Stimulated activated CD4-positive, alpha-beta T cell treated with anti-CD3 and anti-CD28 coated beads, TNF-alpha, amount 100 ng/mL, for 24 hours (primary cell): ENCODE measurements around the gene LBHD1.
A peak's percentile ranks its signal among the peaks of the same experiment; 100 is the strongest.
"Not testable (repeated sequence)": the region's sequence is repeated elsewhere in the genome, so short reads cannot be mapped to it uniquely, and the experiment has no call there.

Source experiments
- DNase-seq, 3 experiments: peaks; one replicate each; pipeline ENCODE4 v3.0.0-alpha.2; 2020; ENCODE audit warnings: low read depth in 3 of 3

The LBHD1 gene

DNA sequence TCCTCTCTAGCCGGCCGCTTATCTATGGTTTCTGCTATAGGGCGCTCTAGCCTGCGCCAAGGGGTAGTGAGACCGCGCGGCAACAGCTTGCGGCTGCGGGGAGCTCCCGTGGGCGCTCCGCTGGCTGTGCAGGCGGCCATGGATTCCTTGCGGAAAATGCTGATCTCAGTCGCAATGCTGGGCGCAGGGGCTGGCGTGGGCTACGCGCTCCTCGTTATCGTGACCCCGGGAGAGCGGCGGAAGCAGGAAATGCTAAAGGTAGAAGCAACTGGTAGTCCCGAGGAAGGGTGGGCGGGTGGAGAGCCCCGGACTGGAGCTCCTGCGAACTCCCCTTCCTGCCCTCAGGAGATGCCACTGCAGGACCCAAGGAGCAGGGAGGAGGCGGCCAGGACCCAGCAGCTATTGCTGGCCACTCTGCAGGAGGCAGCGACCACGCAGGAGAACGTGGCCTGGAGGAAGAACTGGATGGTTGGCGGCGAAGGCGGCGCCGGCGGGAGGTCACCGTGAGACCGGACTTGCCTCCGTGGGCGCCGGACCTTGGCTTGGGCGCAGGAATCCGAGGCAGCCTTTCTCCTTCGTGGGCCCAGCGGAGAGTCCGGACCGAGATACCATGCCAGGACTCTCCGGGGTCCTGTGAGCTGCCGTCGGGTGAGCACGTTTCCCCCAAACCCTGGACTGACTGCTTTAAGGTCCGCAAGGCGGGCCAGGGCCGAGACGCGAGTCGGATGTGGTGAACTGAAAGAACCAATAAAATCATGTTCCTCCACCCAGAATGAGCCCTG is at the start of gene LBHD1, which contains the start of gene UQCC3:
LBHD1 (minus strand) TSS at position 660 of the 782 bp plus-strand sequence. CDS start 2,236 bp downstream, outside the sequence.
UQCC3 (plus strand) TSS at position 66 of the 782 bp plus-strand sequence; CDS start at position 139, 73 bp downstream.
- DNase-seq = peak; percentile 54 to 76 (median 70)

DNA sequence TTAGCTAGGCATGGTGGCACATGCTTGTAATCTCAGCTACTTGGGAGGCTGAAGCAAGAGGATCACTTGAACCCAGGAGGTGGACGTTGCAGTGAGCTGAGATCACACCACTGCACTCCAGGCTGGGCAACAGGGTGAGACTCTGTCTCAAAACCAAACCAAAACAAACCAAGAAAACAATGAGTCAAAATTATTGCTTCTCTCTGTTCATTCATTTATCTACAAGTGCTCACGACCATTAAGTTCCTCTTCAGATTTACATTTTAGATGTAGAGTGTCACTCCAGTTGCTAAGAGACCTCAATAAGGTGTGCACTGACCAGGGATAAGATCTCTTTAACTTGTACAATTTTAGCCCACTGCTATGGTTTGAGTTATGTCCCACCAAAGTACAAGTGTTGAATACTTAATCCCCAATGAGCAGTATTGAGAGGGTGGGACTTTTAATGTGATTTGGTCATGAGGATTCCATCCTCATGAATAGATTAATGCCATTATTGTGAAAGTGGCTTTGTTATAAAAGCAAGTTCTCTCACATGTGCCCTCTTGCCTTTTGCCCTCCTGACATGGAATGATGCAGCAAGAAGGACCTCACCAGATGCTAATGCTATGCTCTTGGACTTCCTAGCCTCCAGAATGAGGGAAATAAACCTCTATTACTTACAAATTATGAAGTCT is 47.4 kb upstream of the LBHD1 start:
- DNase-seq = no peak

DNA sequence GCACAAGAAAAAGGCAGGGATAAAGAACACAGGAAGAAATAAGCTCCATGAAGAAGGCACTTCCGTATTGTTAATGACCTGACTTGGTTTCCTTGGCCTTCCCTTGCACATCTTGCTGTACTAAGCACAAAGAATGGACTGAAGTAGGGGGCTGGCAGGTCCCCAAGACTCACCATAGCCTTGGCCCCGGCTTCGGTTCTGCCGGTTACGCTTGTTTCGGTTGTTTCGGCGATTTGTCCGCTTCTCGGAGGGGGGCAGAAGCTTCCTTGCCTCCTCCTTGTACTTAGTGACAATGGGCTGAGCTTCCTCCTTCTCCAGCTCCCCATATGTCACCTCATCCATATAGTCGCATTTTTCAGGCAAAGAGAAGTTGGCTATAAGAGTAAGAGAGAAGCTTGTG is 44.7 kb upstream of the LBHD1 start:
- DNase-seq = no peak

DNA sequence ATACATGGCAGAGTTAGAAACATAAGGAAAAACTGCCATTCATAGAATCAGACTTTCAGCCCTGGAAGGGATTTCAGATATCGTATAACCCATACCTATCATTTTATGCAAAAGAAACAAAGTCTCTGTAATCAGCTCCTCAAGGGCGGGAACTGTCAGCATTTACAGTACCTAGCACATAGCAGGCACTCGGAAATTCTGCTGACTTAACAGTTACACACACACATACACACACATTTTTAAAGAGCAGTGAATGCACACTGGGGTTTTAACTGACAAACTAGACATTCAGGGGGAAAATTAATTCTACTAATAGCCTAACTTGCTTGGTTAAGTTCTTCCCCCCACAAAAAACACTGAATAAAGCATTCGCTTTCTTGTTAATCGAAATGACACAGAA is 44.1 kb upstream of the LBHD1 start:
- DNase-seq = no peak

DNA sequence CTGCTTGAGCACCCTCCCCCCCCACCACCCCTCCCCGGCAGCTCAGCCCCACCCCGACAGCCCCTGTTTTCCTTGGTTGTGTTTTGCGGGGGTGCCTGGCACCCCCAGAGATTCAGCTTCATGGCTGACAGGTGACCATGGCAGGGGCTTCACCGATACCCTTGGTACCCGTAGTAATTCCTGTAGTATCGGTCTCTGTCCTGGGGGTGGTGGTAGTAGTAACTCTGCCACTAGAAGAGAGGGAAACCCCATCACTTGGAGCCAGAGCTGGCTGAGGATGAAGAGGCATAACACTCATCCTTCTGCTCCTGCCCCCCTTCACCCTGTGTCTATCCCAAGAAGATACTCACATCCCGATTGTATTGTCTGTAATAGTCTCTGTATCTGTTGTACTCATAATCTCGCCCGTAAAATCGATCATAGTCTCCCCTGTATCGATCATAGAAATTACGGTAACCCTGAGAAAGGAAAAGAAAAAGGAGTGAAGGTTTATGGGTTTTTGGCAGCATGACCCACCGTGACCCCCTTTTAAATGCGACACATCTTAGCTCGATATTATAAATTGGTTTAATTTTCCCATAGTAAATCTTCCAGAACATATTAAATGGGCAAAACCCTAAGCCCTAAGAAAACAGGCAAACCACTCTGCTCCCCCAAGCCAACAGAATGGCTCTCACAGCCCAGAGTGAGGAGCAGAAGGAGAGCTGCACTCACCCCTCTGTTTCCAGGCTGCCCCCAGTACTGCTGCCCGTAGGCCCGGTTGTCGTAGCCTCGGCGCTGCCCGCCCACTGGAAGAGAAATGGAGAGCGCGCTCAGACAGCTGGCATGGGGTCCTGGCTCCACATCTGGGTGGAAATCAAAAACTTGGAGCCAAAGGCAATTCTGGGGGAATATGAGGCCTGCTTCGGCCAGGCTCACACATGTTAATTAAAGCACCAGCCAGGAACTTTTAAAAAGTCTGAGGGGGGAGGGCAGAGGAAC is 43.4 kb upstream of the LBHD1 start:
- no peak for DNase-seq

DNA sequence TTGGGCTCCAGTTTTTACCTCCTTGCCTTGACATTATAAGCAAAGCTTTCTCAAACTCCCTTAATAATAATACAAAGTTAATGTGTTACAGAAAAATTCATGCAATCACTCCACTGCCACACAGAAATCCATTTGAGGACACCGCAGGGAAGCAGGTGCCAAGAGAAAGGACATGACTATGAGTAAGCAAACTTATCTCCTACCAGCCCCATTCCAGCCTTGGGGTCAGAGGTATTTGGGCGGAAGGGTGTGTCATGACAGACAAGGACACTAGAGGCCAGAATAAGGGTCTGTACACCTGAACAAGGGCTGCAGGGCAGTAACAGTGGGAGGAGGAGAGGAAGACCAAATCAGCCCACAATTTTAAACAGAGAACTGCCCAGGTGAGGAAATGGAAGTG is 41.3 kb upstream of the LBHD1 start:
- DNase-seq = no peak

DNA sequence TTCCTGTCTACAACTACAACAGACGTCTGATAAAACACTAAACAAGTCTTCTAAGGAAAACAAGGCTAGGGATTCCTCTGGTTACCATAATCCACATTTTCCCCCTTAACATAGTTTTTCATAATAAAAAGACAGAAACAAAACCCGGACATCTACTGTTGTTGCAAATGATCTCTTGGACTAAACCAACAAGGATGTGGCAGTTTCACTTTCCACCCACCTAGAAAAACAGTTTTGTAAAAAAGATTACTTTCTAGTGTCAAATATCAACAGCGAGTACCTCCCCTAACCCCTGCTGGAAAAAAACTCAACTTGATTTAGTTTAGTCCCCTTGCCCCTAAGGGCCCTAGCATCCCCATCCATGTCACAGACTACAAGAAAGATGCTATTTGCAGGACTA is 40.8 kb upstream of the LBHD1 start:
- DNase-seq = no peak

DNA sequence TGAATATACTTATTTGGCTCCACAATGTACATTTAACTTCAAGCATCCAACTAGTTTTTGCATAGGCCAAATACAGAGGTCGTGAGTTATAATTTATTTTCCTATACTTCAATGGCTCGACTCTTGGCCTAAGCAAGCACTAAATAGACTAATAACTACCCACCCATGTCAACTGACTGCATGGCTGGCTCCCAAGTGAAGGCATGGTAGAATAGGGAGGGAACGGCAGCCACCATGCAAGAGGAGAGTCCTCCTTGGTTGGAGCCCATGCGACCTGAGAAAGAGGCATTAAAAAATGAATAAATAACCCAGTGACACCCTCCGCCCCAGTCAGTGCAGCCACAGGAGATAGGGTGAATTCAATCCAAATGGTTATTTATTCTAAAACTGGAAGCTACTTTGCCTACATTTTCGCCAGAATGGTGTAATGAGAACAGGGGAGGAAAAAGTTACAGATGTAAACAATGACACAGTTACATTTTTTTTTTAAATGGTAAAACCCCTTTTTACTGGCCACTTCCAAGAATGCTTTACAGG is 40.3 kb upstream of the LBHD1 start:
- no peak for DNase-seq

DNA sequence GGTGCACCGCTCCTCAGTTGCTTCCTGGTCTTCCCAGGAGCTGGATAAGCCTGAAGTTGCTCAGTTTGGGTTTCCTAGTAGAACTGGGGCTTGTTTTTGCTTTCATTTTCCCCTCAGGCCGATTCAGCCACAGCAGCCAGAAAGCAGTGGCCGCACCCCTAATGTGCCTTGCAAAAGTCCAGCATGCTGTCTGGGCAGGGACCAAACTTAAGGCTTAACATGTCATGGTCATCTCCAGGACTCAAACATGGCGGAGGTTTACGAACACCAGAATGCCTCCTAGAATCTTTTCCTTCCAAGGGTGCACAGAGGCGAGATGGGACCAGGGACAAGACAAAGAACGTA is 37.9 kb upstream of the LBHD1 start:
- DNase-seq = no peak

DNA sequence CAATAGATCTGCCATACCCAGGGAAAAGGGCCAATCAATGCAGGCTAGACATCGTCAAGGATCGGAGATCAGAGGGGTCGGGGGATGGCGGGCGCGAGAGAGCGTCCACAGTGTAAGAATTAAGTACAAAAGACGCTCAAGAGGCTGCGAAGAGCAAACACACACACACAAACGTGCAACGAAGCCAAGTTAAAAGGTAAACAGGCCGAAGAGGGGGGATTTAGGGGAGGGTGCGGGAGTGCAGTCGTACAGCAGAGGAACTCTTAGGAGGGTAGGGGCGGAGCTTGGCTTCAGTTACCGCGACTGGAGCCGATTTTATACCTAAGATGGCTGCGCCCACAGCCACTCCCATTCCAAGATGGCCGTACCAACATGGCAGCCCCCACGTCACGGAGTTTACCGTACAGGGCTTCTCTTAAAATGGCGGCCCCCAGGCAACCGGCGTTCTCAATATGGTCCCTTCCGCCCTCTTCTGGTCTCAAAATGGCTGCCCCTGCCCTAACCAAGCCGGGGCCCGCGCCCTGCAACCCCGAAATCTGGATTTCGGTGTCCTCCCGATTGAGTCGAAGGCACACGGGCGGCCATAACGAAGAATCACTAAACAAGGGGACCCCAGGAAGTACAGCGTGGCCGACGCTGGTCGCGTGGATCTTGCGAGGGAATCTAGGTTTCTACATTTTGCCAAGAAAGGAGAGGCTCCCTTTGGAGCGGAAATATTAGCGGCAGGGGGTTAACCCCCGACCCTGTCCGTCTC is 37.4 kb upstream of the LBHD1 start:
- peak; percentile 89 to 95 (median 92) for DNase-seq

DNA sequence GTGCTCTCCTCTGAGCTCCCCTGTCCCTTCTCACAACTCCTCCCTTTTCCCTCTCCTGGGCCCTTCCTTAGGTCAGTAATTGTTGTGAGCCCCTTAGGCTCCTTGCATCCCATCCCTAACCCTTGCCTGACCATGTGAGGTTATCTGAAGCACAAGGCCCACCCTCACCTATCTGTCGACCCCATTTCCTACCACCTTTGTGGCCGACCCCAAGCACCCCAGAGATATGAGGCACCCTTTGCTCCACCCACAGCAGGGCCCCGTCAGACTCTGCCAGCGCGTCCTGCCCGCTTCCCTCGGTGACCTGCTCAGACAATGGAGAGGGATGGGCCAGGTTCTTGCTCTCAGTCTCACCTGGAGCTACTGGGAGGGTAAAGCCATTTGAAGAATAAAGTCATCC is 36.7 kb upstream of the LBHD1 start:
- peak in 2 of 3 experiments; percentile 29 to 43 for DNase-seq

DNA sequence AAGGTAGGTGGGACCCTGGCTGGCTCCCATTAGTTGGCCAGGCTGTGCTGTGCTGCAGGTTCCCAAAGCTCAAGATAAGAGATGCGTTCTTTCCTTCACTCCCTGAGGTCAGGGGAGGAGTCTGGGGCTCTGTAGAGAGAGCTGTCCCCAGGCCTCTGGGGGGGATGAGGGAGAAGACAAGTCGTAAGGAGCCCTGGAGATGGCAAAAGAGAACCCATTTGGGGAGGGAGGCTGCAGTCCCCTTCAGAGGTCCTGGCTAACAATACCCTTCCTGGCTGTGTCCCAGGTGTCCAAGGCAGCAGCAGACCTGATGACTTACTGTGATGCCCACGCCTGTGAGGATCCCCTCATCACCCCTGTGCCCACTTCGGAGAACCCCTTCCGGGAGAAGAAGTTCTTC is 36.3 kb upstream of the LBHD1 start:
- DNase-seq = no peak

DNA sequence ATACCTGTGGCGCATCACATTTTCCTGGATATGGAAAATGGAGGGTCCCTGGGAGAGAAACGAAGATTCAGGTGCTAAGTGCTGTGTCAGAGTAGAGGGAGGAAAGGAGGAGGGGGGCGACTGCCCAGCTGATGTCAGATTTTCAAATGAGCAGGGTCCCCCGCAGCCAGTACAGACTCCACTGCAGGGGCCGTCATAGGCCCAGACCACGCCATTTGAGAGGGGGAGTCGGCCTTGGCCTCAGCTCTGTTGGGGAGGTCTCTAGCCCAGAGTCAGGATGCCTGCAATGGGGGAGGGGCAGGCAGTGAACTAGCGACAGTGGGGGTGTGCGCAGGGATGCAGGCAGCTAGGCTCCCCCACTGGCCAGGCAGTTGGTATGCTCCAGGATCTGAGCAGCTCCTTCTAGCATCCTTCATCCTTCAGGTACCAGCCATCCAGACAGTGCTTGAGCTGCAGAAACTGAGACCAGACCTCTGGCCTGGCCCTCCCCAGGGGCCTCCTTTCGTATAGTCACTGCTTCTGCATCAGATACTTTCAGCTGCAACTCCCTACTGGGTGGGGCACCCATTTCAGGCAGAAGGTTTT is 35.3 kb upstream of the LBHD1 start, which contains the start of the genes BSCL2 and GNG3:
BSCL2 (minus strand) TSS at position 148 of the 585 bp plus-strand sequence. CDS start 229 bp downstream, outside the sequence.
GNG3 (plus strand) TSS at position 400 of the 585 bp plus-strand sequence. CDS start 620 bp downstream, outside the sequence.
- no peak for DNase-seq

DNA sequence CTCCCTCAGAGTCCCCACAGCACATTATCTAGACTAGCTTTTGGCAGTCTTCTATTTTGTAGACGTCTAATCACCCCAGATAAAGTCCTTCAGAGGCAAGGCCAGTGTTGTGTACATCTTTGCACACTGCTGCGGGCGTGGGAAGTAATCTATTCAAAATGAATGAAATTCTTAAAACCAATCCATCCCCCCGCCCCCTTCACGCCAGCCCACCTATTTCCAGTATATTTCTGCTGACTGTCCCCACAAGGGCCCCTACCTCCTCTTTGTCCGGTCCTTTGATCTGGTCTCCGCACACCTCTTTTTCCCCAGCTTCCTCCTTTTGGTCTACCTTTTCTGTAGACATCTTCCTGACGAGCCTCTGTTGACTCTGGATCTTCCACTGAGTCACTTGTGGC is 34.8 kb upstream of the LBHD1 start:
- no peak for DNase-seq

DNA sequence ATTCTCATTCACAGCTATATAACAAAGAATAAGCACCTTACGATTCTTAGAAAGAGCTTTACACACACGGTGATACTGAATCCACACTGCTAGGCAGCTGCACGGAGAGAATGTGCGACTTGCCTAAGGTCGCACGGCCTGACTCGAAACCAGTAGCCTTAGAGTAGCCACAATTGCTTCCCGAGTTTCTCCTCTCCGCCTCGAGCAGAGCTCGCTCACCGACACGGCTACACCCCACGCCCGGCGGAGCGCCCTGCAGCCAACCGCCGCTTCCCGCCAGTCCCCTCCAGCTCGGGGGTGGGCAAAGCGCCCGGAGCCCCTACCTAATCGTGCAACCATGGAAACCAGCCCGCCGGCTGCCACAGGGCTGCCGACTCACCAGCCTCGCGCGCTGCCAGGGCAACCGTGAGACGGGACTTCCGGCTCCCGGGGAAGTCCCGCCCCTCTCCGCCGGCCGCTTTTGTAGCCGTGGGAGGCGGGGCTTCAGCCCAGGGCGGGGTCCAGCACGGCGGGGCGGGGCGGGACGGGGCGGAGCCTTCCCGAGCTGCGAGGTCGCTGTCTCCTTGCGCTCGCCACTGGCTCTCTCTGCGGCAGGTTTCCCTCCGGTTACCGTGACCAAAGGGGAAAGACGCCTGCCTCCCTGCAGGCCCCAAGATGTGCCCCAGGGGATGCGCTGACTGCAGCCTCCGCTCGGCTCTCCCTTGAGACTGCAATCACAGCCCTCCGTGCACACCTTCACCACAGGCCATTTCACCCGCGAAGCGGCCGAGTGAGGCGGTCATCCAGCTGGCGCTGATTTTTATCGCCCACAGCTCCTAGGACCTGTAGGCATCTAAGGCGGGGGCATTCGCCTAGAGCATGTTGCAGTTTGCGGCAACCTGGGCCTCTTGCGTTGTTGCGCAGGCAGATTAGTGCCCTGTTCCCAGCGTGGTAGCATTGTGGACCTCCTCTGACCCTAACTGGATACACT is 34.1 kb upstream of the LBHD1 start:
- DNase-seq = peak; percentile 91 to 92 (median 92)

DNA sequence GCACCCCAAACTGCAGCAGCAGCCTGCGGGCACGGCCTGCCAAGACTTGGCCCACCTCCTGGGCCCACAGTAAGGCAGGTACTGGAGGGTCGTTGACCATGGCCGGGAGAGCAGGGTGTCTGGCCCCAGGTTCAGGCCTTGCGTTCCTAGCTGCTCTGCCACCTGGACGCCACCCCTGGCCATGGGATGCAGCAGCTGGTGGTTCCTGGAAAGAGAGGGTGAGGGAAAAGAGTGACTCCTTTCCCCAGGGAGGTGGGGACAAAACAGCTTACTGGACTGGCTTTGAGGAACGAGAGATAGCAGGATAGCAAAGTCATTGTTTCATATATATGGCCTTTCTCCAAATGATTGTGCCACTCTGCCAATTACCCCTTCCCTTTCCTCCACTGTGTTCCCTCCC is 33.3 kb upstream of the LBHD1 start:
- no peak for DNase-seq

DNA sequence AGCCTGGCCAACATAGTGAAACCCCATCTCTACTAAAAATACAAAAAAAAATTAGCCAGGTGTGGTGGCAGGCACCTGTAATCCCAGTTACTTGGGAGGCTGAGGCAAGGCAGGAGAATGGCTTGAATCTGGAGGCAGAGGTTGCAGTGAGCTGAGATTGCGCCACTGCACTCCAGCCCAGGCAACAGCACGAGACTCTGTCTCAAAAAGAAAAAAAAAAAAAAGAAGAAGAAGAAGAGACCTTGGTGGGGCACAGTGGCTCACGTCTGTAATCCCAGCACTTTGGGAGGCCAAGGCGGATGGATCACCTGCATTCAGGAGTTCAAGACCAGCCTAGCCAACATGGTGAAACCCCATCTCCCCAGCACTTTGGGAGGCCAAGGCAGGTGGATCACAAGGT is 31.9 kb upstream of the LBHD1 start:
- DNase-seq = not testable (repeated sequence)

DNA sequence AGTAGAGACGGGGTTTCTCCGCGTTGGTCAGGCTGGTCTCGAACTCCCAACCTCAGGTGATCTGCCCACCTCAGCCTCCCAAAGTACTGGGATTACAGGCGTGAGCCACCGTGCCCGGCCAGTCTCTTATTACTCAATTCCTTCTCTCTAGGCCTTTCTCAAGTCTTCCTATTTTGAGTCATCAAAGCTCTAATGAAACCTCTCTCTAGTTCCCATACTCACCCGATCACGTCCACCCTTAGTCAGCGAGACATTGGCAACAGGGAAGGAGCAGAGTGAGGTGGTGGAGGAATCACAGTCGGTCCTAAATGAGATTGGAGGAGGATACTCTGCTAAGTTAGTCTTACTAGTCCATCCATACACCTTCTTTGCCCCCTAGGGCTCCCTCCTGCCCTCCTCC is 30.2 kb upstream of the LBHD1 start:
- no peak for DNase-seq
